Lower lobe of right lung (tissue), 2 donors: ENCODE measurements around the gene MED9. TPM values are rescaled to one million over a fixed set of nuclear protein-coding genes. Genes with fewer than 3 reads are reported as not detected.

Experiments used
- ATAC-seq, 2 donors: fragments of 200-7000 bp; cut with Tn5 transposase; one replicate each; pipeline ENCODE4 v1.9.1; 2020 to 2022; ENCODE audit warnings: mild to moderate bottlenecking in 2 of 2, moderate library complexity in 2 of 2
- DNase-seq: peaks from one replicate; pipeline ENCODE4 v3.0.0-alpha.2; 2020
- H3K27ac ChIP-seq: fragments of 200-600 bp; one replicate; pipeline ENCODE4 v1.8.0; 2022
- H3K27me3 ChIP-seq: fragments of 200-600 bp; one replicate; pipeline ENCODE4 v1.8.0; 2022; ENCODE audit warnings: low read depth
- H3K36me3 ChIP-seq: fragments of 200-600 bp; one replicate; pipeline ENCODE4 v1.8.0; 2022; ENCODE audit warnings: mild to moderate bottlenecking
- H3K4me1 ChIP-seq: fragments of 200-600 bp; one replicate; pipeline ENCODE4 v1.8.0; 2022
- H3K4me3 ChIP-seq: fragments of 200-600 bp; one replicate; pipeline ENCODE4 v1.8.0; 2022; ENCODE audit warnings: mild to moderate bottlenecking
- H3K9me3 ChIP-seq: fragments of 200-600 bp; one replicate; pipeline ENCODE4 v1.8.0; 2022
- CTCF ChIP-seq: fragments of 200-600 bp; IDR thresholded peaks from one replicate; pipeline ENCODE4 v1.8.0; 2022; ENCODE audit warnings: antibody characterized with exemption, mild to moderate bottlenecking
- intact Hi-C: fragments of 100-400 bp; cut with DNase I; formaldehyde crosslinking; loops from one replicate; pipeline ENCODE4 v1.11.0; 2022
- total RNA-seq: library from RNA; stranded (reverse); fragmentation: NEBNext Ultra II Directional; extraction: Animal tissue kit (Norgen Biotek cat#: 25700); gene quantifications from one replicate; pipeline ENCODE4 v1.2.1, GENCODE V29; 2021
- donor health status: DM: no; HTN: yes; CAD: no; lungs with severe emphysema.

Gene MED9
- total RNA-seq, 1 donor from 2014 or later: 14.5 TPM

- intact Hi-C loops: no loop called here
- Histone ChIP-seq H3K27ac (no peak overlapping the region), H3K27me3 (peaks cover 7% of the 10 kb centered on the region), H3K9me3 (no peaks in the 10 kb centered on the region), H3K4me1 (no peaks in the 10 kb centered on the region), H3K4me3 (no peak overlapping the region), H3K36me3 (no peaks in the 10 kb centered on the region)
- no peak for DNase-seq
- ATAC-seq: no peak
- no peak for TF ChIP-seq CTCF
Measured at GRCh38 chr17:17469996-17470395, 6.8 kb upstream of the MED9 start.

DNA sequence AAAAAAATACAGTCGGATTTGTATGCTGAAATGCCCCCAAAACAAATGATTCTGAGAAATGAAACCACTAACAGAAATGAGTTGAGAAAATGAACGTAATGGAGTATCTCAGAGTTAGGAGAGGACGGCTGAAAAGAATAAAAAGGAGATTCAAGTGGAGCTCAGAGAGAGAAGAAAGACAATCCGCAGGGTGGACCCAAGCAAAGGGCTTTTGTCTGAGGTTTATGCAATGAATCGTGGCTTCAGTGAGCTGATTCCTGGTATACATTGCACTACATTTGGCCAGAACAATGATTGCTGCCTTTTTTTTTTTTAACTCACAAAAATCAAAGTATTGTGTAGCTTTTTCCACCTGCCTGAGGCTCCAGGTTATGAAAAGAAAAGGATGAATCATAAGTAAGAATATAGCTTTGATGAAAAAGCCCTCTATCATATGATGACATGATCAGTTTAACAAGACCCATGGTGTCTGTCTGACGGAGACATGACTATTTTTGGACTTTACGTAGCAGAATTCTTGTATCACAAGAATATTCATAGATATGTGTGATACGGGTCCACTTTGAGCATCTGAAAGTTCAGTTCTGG, 4.4 kb upstream of the MED9 start:
- Histone ChIP-seq H3K9me3 (no peaks in the 10 kb centered on the region), H3K36me3 (no peaks in the 10 kb centered on the region), H3K4me3 (no peak overlapping the region), H3K27me3 (peaks cover 4% of the 10 kb centered on the region), H3K27ac (no peak overlapping the region), H3K4me1 (peaks cover 3% of the 10 kb centered on the region)
- no peak for DNase-seq
- intact Hi-C loops: no loop called here
- TF ChIP-seq CTCF: no peak
- no peak for ATAC-seq

DNA sequence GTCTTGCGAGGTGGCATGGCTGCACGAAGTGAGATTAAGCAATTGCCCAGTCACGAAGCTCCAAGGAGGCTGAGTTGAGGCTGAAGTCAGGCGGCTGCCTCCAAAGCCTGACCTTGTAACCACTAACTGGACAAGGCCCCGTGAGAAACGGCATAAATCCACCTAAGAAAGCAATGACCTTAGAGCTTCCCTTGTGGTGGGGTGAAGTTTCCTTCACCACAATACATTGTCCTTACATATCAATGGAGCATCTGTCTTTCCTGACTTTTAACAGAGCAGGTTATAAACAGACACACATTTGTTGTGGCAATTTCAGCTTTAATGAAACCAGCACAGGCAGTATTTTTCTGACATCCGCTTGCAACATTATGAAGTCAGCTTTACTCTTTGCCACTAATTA, 2.5 kb upstream of the MED9 start:
- Histone ChIP-seq H3K36me3 (no peaks in the 10 kb centered on the region), H3K27ac (no peak overlapping the region), H3K27me3 (no peaks in the 10 kb centered on the region), H3K4me1 (peaks cover 22% of the 10 kb centered on the region), H3K9me3 (no peaks in the 10 kb centered on the region), H3K4me3 (no peak overlapping the region)
- intact Hi-C loops: no loop called here
- TF ChIP-seq CTCF: no peak
- DNase-seq (no peak), ATAC-seq (no peak)

GRCh38 chr17:17479209-17479608, 2.4 kb downstream of the MED9 start:
- TF ChIP-seq CTCF: no peak
- H3K4me3 ChIP-seq: no peak overlapping the region
- no peaks in the 10 kb centered on the region for H3K9me3 ChIP-seq
- H3K27me3 ChIP-seq: no peaks in the 10 kb centered on the region
- no peak for DNase-seq
- intact Hi-C loops: no loop called here
- no peak overlapping the region for H3K27ac ChIP-seq
- peaks cover 27% of the 10 kb centered on the region for H3K4me1 ChIP-seq
- no peak for ATAC-seq
- H3K36me3 ChIP-seq: peaks cover under 1% of the 10 kb centered on the region

GRCh38 chr17:17480593-17481148, 3.9 kb downstream of the MED9 start:
- Histone ChIP-seq H3K27ac (no peak overlapping the region), H3K27me3 (no peaks in the 10 kb centered on the region), H3K4me3 (no peak overlapping the region), H3K36me3 (peaks cover 5% of the 10 kb centered on the region), H3K4me1 (peaks cover 27% of the 10 kb centered on the region), H3K9me3 (no peaks in the 10 kb centered on the region)
- intact Hi-C loops: no loop called here
- DNase-seq: no peak
- TF ChIP-seq CTCF: no peak
- ATAC-seq: no peak
